ENCODE data around the gene AP5Z1.

DNA sequence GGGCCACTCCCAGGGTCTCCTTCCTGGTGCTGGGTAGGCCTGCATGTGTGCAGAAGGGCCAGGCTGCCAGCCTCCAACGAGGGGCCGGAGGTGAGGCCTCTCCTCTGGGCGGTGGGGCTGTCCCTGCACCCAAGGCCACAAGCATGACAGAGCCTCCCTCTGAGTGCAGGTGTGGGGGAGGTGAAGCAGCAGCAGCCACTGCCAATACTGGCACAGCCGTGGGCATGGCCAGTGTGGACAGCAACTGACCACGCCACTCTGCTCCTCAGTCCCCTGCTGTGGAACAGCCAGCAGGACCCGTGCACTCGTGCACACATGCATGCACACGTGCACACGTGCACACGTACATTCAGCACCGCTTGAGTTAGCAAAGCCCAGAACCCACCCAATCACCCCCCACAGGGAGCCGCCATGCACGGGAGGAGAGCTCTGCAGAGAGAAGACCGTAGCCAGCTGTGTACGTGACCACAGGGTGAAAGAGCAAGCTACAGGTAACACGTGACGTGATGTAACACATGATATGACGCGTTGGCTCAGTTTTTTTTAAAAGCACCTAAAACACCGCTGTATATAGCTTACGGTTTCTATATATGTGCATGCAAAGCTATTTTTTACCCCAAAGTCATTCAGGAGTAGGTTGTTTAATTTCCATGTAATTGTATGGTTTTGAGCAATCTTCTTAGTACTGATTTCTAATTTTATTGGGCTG lies 63.4 kb downstream of the AP5Z1 start:
- no peak for TF ChIP-seq POLR2A (IDR thresholded peaks at IDR 0.05)
- TF ChIP-seq, protein P1, sequence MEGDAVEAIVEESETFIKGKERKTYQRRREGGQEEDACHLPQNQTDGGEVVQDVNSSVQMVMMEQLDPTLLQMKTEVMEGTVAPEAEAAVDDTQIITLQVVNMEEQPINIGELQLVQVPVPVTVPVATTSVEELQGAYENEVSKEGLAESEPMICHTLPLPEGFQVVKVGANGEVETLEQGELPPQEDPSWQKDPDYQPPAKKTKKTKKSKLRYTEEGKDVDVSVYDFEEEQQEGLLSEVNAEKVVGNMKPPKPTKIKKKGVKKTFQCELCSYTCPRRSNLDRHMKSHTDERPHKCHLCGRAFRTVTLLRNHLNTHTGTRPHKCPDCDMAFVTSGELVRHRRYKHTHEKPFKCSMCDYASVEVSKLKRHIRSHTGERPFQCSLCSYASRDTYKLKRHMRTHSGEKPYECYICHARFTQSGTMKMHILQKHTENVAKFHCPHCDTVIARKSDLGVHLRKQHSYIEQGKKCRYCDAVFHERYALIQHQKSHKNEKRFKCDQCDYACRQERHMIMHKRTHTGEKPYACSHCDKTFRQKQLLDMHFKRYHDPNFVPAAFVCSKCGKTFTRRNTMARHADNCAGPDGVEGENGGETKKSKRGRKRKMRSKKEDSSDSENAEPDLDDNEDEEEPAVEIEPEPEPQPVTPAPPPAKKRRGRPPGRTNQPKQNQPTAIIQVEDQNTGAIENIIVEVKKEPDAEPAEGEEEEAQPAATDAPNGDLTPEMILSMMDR (IDR thresholded peaks at IDR 0.05), result no peak

Measured in adrenal gland (tissue), 5 donors.